Measurements from ENCODE around the gene TBC1D22A. TPM values are rescaled to one million over a fixed set of nuclear protein-coding genes. Genes with fewer than 3 reads are reported as not detected.

The TBC1D22A gene
- total and polyA plus RNA-seq, 9 of the 15 experiments (the other 6 are each of a cell fraction or from before 2014, with no cell fraction given), result 0.20 to 11.5 (median 5.2) TPM

DNA sequence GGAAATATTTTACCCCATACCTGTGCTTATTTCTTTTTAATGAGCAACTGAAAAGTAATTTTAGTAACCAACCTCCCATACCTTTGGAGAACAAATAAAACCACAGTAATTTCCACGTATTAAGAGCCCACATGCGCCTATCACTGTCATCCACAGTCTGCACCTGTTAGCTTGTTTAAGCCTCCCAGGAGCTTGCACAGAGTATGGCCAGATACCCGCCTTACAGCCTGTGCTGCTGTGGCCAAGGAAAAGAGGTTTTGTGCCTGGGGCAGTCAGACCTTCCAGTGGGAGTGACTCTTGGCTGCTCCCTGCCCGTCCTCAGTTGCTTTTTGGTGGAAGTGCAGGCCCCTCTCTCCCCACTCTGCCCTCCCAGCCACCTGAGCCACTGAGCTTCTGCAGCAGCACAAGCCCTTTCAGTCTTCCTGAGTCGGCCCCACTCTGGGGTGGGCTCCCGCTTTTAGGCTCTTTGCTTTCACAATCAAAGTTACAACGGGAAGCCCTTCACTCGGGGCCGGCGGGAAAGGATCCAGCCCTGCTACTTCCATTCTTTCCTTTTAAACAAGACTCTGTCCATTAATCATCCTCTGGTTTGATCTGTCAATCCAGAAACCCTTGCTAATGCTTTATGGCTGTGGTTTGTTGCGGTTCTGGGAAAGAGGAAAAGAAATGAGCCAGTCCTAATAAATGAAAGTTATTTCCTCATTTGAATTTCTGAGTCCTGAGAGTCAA is 308.8 kb downstream of the TBC1D22A start:
- ATAC-seq (no peak), FAIRE-seq (no peak), DNase-seq (ENCODE audit: extremely low read depth in 1 of 4, low spot score in 3 of 4) (no peak)
- H3K79me2 ChIP-seq (ENCODE audit: control insufficient read depth, insufficient read depth, low read length), result no peaks in the 10 kb centered on the region
- no peaks in the 10 kb centered on the region for H3K9me1 ChIP-seq (ENCODE audit: control insufficient read depth, insufficient read depth, low read length)
- intact Hi-C loops (cut with micrococcal nuclease) (no loop called here), in situ Hi-C loops (cut with MboI) (no loop called here)
- ChIA-PET POLR2A (no interaction called here), CTCF (ENCODE audit: low intra/inter-chr PET ratio) (no interaction called here)
- H2AFZ ChIP-seq (ENCODE audit: low read depth, low read length), result no peak overlapping the region
- TF ChIP-seq MEIS2 (IDR thresholded peaks at IDR 0.05; ENCODE audit: partially characterized antibody) (peak; percentile 18), NCOA4 (IDR thresholded peaks at IDR 0.05; ENCODE audit: partially characterized antibody) (no peak)
- H3K27me3 ChIP-seq (ENCODE audit: control insufficient read depth in 2 of 2, insufficient read depth in 2 of 2, low read length in 2 of 2), result no peaks in the 10 kb centered on the region
- H3K4me2 ChIP-seq (ENCODE audit: insufficient read depth, low read length), result no peak overlapping the region
- no peaks in the 10 kb centered on the region; the same call in 1 of the 2 replicates for H4K20me1 ChIP-seq (replicated peaks; ENCODE audit: control insufficient read depth, insufficient read depth, low read length)
- WGBS (ENCODE audit: insufficient coverage, low coverage, missing lambda C conversion rate), result 44% methylated on average over 10 of the region's 11 CpGs
- H3K36me3 ChIP-seq (ENCODE audit: control insufficient read depth, insufficient read depth, low read length), result no peaks in the 10 kb centered on the region
- no peaks in the 10 kb centered on the region for H3K4me1 ChIP-seq (replicated peaks in 1 of 2; ENCODE audit: control insufficient read depth in 2 of 2, insufficient read depth in 2 of 2, low read length in 2 of 2)
- no TSS peak for BruUV-seq (replicated peaks)
- no peak overlapping the region for H3K27ac ChIP-seq (ENCODE audit: extremely low read depth, low read depth, low read length)
- no peaks in the 10 kb centered on the region for H3K9me3 ChIP-seq (replicated peaks; ENCODE audit: control insufficient read depth, insufficient read depth, low read depth, low read length)
- H3K9ac ChIP-seq (ENCODE audit: insufficient read depth in 1 of 2, low read depth in 2 of 2, low read length in 2 of 2), result no peak overlapping the region
- no peak overlapping the region for H3K4me3 ChIP-seq

DNA sequence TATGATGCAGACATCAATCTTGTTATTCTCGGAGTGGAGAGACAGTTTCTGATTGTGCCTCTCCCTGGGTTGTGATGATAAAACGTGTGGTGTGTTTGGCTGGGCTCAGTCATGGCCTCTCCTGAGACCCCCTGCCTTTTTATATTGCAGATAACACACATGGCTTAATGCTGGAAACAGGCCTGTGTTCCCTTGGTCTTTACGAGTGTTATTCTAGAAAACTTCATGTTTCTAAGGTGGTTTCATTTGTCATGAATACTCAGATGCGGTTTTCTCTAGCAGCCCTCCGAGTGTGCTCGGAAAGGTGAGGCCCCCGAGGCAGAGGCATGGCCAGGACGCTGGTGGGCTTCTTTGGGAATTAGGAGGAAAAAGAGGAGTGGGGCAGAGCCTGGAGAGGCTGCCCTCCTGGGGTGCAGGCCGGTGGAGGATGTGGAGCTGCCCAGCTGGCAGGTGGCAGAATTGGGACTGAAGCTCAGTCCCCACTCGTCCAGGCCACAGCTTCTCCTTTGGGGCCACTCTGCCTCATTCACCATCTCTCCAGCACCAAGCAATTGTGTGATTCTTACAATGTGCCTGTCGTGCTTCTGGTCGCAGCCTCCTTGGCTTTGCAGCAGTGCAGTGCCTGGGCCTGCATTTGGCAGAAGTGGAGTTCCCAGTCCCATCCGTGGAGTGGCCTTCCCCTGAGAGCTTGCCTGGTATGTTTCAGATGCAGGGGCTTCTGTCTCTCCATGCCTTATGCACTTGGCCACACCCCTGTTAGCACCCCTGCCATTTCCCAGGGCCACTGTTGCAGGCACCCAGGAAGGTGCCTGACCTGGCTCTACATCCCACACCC is 309.6 kb downstream of the TBC1D22A start:
- FAIRE-seq (no peak), DNase-seq (ENCODE audit: extremely low read depth in 1 of 4, low spot score in 3 of 4) (no peak), ATAC-seq (no peak)
- Histone ChIP-seq H3K36me3 (ENCODE audit: control insufficient read depth, insufficient read depth, low read length) (no peaks in the 10 kb centered on the region), H3K9me1 (ENCODE audit: control insufficient read depth, insufficient read depth, low read length) (no peaks in the 10 kb centered on the region), H3K9me3 (replicated peaks; ENCODE audit: control insufficient read depth, insufficient read depth, low read depth, low read length) (no peaks in the 10 kb centered on the region; the same call in 1 of the 2 replicates), H4K20me1 (replicated peaks; ENCODE audit: control insufficient read depth, insufficient read depth, low read length) (no peaks in the 10 kb centered on the region; the same call in 1 of the 2 replicates), H3K4me3 (no peak overlapping the region), H3K9ac (ENCODE audit: insufficient read depth in 1 of 2, low read depth in 2 of 2, low read length in 2 of 2) (no peak overlapping the region; a peak in 1 of 4 replicates), H3K4me1 (replicated peaks in 1 of 2; ENCODE audit: control insufficient read depth in 2 of 2, insufficient read depth in 2 of 2, low read length in 2 of 2) (no peaks in the 10 kb centered on the region), H2AFZ (ENCODE audit: low read depth, low read length) (no peak overlapping the region), H3K27me3 (ENCODE audit: control insufficient read depth in 2 of 2, insufficient read depth in 2 of 2, low read length in 2 of 2) (no peaks in the 10 kb centered on the region), H3K27ac (ENCODE audit: extremely low read depth, low read depth, low read length) (no peak overlapping the region), H3K79me2 (ENCODE audit: control insufficient read depth, insufficient read depth, low read length) (no peaks in the 10 kb centered on the region), H3K4me2 (ENCODE audit: insufficient read depth, low read length) (no peak overlapping the region)
- ChIA-PET POLR2A (interaction anchor here (0.7 kb wide), 1 partner anchor 289 kb away, joined by 3 read pairs; no protein-coding TSS in a partner anchor), CTCF (ENCODE audit: low intra/inter-chr PET ratio) (no interaction called here)
- WGBS (ENCODE audit: insufficient coverage, low coverage, missing lambda C conversion rate), result 41% methylated on average over 11 of the region's 13 CpGs
- in situ Hi-C loops (cut with MboI), result no loop called here
- BruUV-seq (replicated peaks), result no TSS peak
- intact Hi-C loops (cut with micrococcal nuclease), result no loop called here
- TF ChIP-seq SLC30A9 (CRISPR knock-in tag; IDR thresholded peaks at IDR 0.05) (no peak), ETS1 (conservative IDR thresholded peaks at IDR 0.05; ENCODE audit: control insufficient read depth, low read depth, low read length) (no peak), SMAD4 (CRISPR knock-in tag; conservative IDR thresholded peaks at IDR 0.05) (no peak), FOXJ2 (tag; IDR thresholded peaks at IDR 0.05) (no peak), LARP7 (IDR thresholded peaks at IDR 0.05) (no peak), ZNF696 (CRISPR knock-in tag; conservative IDR thresholded peaks at IDR 0.05) (no peak), DIDO1 (tag; IDR thresholded peaks at IDR 0.05; ENCODE audit: low read depth) (no peak), HDGF (IDR thresholded peaks at IDR 0.05) (no peak), ZNF3 (CRISPR knock-in tag; IDR thresholded peaks at IDR 0.05) (no peak)

Measured in K562 (cell line).